WTC11 (cell line): ENCODE measurements around the gene ZNF439. TPM values are rescaled to one million over a fixed set of nuclear protein-coding genes. Genes with fewer than 3 reads are reported as not detected.
"Not testable (repeated sequence)": the region's sequence is repeated elsewhere in the genome, so short reads cannot be mapped to it uniquely, and the experiment has no call there.

Source experiments
- ATAC-seq: fragments of 200-7000 bp; cut with Tn5 transposase; 2 replicates; pipeline ENCODE4 v1.10.0; 2021; ENCODE audit warnings: mild to moderate bottlenecking, moderate library complexity
- CTCF ChIA-PET: fragments of 300-600 bp; sonication (Branson Sonifier 250); formaldehyde crosslinking; loops from one replicate; lab custom pipeline; 2021; ENCODE audit warnings: antibody characterized with exemption; lab: Charles Lee
- POLR2A ChIA-PET: fragments of 350-600 bp; sonication (Branson Sonifier 250); formaldehyde crosslinking; loops from one replicate; lab custom pipeline; 2021; ENCODE audit warnings: antibody characterized with exemption; lab: Charles Lee
- DNase-seq: peaks from one replicate; pipeline ENCODE4 v3.0.0; 2021; ENCODE audit warnings: low spot score
- H3K27ac Mint-ChIP-seq: 2 replicates; pipeline ENCODE4 v1.8.0; 2021; ENCODE audit warnings: mixed read lengths
- H3K27me3 Mint-ChIP-seq: 2 replicates; pipeline ENCODE4 v1.8.0; 2021; ENCODE audit warnings: low read depth, mild to moderate bottlenecking, moderate library complexity, mixed read lengths
- H3K36me3 Mint-ChIP-seq: 2 replicates; pipeline ENCODE4 v1.8.0; 2021; ENCODE audit warnings: mixed read lengths
- H3K4me1 Mint-ChIP-seq: 2 replicates; pipeline ENCODE4 v1.8.0; 2022; ENCODE audit warnings: mixed read lengths
- H3K4me3 Mint-ChIP-seq: 2 replicates; pipeline ENCODE4 v1.8.0; 2021; ENCODE audit warnings: mild to moderate bottlenecking, moderate library complexity, mixed read lengths
- H3K9me3 Mint-ChIP-seq: 2 replicates; pipeline ENCODE4 v1.8.0; 2021; ENCODE audit warnings: mixed read lengths
- AR ChIP-seq: fragments of 250-450 bp; sonication (Bioruptor Pico); IDR thresholded peaks from 2 replicates; pipeline ENCODE4 v1.9.0; 2021; ENCODE audit warnings: mild to moderate bottlenecking
- ATF1 ChIP-seq: sonication (generic); formaldehyde crosslinking; IDR thresholded peaks from 2 replicates; pipeline ENCODE4 v1.8.1; 2023; ENCODE audit warnings: mild to moderate bottlenecking, moderate library complexity, missing genetic modification reagents
- ATF3 ChIP-seq: sonication (generic); formaldehyde crosslinking; conservative IDR thresholded peaks from 2 replicates; pipeline ENCODE4 v1.8.1; 2022; ENCODE audit warnings: mild to moderate bottlenecking, missing genetic modification reagents
- ELF4 ChIP-seq: sonication (generic); formaldehyde crosslinking; IDR thresholded peaks from 2 replicates; pipeline ENCODE4 v1.8.1; 2022; ENCODE audit warnings: low read depth, mild to moderate bottlenecking, moderate library complexity, missing genetic modification reagents
- ESRRA ChIP-seq: sonication (generic); formaldehyde crosslinking; IDR thresholded peaks from 2 replicates; pipeline ENCODE4 v1.8.1; 2022; ENCODE audit warnings: mild to moderate bottlenecking, missing genetic modification reagents, borderline replicate concordance
- GABPB1 ChIP-seq: sonication (generic); formaldehyde crosslinking; IDR thresholded peaks from 2 replicates; pipeline ENCODE4 v1.8.1; 2023; ENCODE audit warnings: mild to moderate bottlenecking, missing genetic modification reagents
- HMGA2 ChIP-seq: fragments of 250-450 bp; sonication (Bioruptor Pico); IDR thresholded peaks from 2 replicates; pipeline ENCODE4 v1.4.0; 2021; ENCODE audit warnings: mild to moderate bottlenecking, moderate library complexity
- KAT7 ChIP-seq: sonication (generic); formaldehyde crosslinking; IDR thresholded peaks from 2 replicates; pipeline ENCODE4 v1.8.1; 2023; ENCODE audit warnings: missing genetic modification reagents, mild to moderate bottlenecking, borderline replicate concordance
- MYBL2 ChIP-seq: sonication (generic); formaldehyde crosslinking; IDR thresholded peaks from 2 replicates; pipeline ENCODE4 v1.8.1; 2023; ENCODE audit warnings: mild to moderate bottlenecking, moderate library complexity, missing genetic modification reagents
- NFYB ChIP-seq: sonication (generic); formaldehyde crosslinking; conservative IDR thresholded peaks from 2 replicates; pipeline ENCODE4 v1.8.0; 2022; ENCODE audit warnings: low read depth, missing genetic modification reagents
- RORB ChIP-seq: fragments of 250-450 bp; sonication (Bioruptor Pico); IDR thresholded peaks from 2 replicates; pipeline ENCODE4 v1.9.0; 2021; ENCODE audit warnings: mild to moderate bottlenecking
- SMAD4 ChIP-seq: sonication (generic); formaldehyde crosslinking; IDR thresholded peaks from 2 replicates; pipeline ENCODE4 v1.8.0; 2022; ENCODE audit warnings: mild to moderate bottlenecking, missing genetic modification reagents
- SP1 ChIP-seq: sonication (generic); formaldehyde crosslinking; conservative IDR thresholded peaks from 2 replicates; pipeline ENCODE4 v1.8.1; 2022; ENCODE audit warnings: missing genetic modification reagents
- TEAD4 ChIP-seq: sonication (generic); formaldehyde crosslinking; IDR thresholded peaks from 2 replicates; pipeline ENCODE4 v1.8.0; 2022; ENCODE audit warnings: mild to moderate bottlenecking, missing genetic modification reagents
- TP53 ChIP-seq: sonication (generic); formaldehyde crosslinking; IDR thresholded peaks from 2 replicates; pipeline ENCODE4 v1.8.1; 2023; ENCODE audit warnings: mild to moderate bottlenecking, missing genetic modification reagents
- ZNF121 ChIP-seq: sonication (generic); formaldehyde crosslinking; IDR thresholded peaks from 2 replicates; pipeline ENCODE4 v1.8.0; 2023; ENCODE audit warnings: missing genetic modification reagents
- ZNF138 ChIP-seq: sonication (generic); formaldehyde crosslinking; conservative IDR thresholded peaks from 2 replicates; pipeline ENCODE4 v1.8.1; 2022; ENCODE audit warnings: mild to moderate bottlenecking, moderate library complexity, missing genetic modification reagents
- ZNF317 ChIP-seq: sonication (generic); formaldehyde crosslinking; IDR thresholded peaks from 2 replicates; pipeline ENCODE4 v1.8.1; 2023; ENCODE audit warnings: low read depth, mild to moderate bottlenecking, moderate library complexity, missing genetic modification reagents, borderline replicate concordance
- ZNF423 ChIP-seq: fragments of 250-450 bp; sonication (Bioruptor Pico); IDR thresholded peaks from 2 replicates; pipeline ENCODE4 v2.1.2; 2022; ENCODE audit warnings: mild to moderate bottlenecking, moderate library complexity
- total RNA-seq: library from RNA; stranded (reverse); gene quantifications from 3 replicates; pipeline ENCODE4 v1.2.3, GENCODE V29; 2021
- TF ChIP-seq, protein P1 (sequence below): fragments of 250-450 bp; sonication (Bioruptor Pico); IDR thresholded peaks from 2 replicates; pipeline ENCODE4 v1.9.0; 2021; ENCODE audit warnings: mild to moderate bottlenecking, borderline replicate concordance
- TF ChIP-seq, protein P2 (sequence below): sonication (generic); formaldehyde crosslinking; IDR thresholded peaks from 2 replicates; pipeline ENCODE4 v1.8.1; 2022; ENCODE audit warnings: mild to moderate bottlenecking, moderate library complexity, missing genetic modification reagents
- TF ChIP-seq, protein P3 (sequence below): fragments of 200-600 bp; IDR thresholded peaks from 2 replicates; pipeline ENCODE4 v1.8.0; 2022; ENCODE audit warnings: antibody characterized with exemption
- TF ChIP-seq, protein P4 (sequence below): sonication (generic); formaldehyde crosslinking; IDR thresholded peaks from 2 replicates; pipeline ENCODE4 v1.8.0; 2022; ENCODE audit warnings: mild to moderate bottlenecking, missing genetic modification reagents

Gene ZNF439
- total RNA-seq, 1 experiment from 2014 or later, result 5.7 TPM

GRCh38 chr19:11902228-11902627 lies 53.7 kb downstream of the ZNF439 start:
- DNase-seq, result no peak
- no peak for ATAC-seq
- H3K27ac Mint-ChIP-seq, result no peak overlapping the region
- peaks cover 33% of the 10 kb centered on the region for H3K27me3 Mint-ChIP-seq
- peaks cover 78% of the 10 kb centered on the region for H3K9me3 Mint-ChIP-seq
- no peak overlapping the region for H3K4me3 Mint-ChIP-seq
- H3K4me1 Mint-ChIP-seq, result no peaks in the 10 kb centered on the region
- TF ChIP-seq, protein P1, sequence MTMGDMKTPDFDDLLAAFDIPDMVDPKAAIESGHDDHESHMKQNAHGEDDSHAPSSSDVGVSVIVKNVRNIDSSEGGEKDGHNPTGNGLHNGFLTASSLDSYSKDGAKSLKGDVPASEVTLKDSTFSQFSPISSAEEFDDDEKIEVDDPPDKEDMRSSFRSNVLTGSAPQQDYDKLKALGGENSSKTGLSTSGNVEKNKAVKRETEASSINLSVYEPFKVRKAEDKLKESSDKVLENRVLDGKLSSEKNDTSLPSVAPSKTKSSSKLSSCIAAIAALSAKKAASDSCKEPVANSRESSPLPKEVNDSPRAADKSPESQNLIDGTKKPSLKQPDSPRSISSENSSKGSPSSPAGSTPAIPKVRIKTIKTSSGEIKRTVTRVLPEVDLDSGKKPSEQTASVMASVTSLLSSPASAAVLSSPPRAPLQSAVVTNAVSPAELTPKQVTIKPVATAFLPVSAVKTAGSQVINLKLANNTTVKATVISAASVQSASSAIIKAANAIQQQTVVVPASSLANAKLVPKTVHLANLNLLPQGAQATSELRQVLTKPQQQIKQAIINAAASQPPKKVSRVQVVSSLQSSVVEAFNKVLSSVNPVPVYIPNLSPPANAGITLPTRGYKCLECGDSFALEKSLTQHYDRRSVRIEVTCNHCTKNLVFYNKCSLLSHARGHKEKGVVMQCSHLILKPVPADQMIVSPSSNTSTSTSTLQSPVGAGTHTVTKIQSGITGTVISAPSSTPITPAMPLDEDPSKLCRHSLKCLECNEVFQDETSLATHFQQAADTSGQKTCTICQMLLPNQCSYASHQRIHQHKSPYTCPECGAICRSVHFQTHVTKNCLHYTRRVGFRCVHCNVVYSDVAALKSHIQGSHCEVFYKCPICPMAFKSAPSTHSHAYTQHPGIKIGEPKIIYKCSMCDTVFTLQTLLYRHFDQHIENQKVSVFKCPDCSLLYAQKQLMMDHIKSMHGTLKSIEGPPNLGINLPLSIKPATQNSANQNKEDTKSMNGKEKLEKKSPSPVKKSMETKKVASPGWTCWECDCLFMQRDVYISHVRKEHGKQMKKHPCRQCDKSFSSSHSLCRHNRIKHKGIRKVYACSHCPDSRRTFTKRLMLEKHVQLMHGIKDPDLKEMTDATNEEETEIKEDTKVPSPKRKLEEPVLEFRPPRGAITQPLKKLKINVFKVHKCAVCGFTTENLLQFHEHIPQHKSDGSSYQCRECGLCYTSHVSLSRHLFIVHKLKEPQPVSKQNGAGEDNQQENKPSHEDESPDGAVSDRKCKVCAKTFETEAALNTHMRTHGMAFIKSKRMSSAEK (CRISPR knock-in tag), result no peak
- TF ChIP-seq SP1 (CRISPR knock-in tag) (no peak), HMGA2 (CRISPR knock-in tag) (no peak), ZNF121 (CRISPR knock-in tag) (no peak), KAT7 (CRISPR knock-in tag) (no peak), ZNF423 (CRISPR knock-in tag) (no peak), TEAD4 (CRISPR knock-in tag) (no peak), SMAD4 (no peak), ATF1 (no peak), ELF4 (no peak), GABPB1 (CRISPR knock-in tag) (no peak)
- TF ChIP-seq, protein P2, sequence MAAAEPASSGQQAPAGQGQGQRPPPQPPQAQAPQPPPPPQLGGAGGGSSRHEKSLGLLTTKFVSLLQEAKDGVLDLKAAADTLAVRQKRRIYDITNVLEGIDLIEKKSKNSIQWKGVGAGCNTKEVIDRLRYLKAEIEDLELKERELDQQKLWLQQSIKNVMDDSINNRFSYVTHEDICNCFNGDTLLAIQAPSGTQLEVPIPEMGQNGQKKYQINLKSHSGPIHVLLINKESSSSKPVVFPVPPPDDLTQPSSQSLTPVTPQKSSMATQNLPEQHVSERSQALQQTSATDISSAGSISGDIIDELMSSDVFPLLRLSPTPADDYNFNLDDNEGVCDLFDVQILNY (CRISPR knock-in tag), result no peak
- peaks cover 94% of the 10 kb centered on the region for H3K36me3 Mint-ChIP-seq
- ChIA-PET POLR2A (no interaction called here), CTCF (no interaction called here)

DNA sequence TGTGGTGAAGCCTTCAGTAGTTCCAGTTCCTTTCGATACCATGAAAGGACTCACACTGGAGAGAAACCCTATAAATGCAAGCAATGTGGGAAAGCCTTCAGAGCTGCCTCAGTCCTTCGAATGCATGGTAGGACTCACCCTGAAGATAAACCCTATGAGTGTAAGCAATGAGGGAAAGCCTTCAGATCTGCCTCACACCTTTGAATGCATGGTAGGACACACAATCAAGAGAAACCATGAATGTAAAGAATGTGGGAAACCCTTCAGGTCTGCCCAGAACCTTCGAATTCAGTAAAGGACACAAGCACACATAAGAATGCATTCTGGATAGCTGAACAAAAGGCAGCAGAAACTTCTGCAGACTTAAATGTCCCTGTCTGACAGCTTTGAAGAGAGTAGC lies 57.4 kb downstream of the ZNF439 start:
- peaks cover 87% of the 10 kb centered on the region for H3K9me3 Mint-ChIP-seq
- POLR2A ChIA-PET, result no interaction called here
- TF ChIP-seq TP53 (no peak), RORB (CRISPR knock-in tag) (no peak), ESRRA (CRISPR knock-in tag) (no peak), ZNF317 (CRISPR knock-in tag) (no peak), NFYB (no peak), AR (CRISPR knock-in tag) (no peak), ATF3 (CRISPR knock-in tag) (no peak), MYBL2 (no peak), ZNF138 (no peak)
- TF ChIP-seq, protein P3, sequence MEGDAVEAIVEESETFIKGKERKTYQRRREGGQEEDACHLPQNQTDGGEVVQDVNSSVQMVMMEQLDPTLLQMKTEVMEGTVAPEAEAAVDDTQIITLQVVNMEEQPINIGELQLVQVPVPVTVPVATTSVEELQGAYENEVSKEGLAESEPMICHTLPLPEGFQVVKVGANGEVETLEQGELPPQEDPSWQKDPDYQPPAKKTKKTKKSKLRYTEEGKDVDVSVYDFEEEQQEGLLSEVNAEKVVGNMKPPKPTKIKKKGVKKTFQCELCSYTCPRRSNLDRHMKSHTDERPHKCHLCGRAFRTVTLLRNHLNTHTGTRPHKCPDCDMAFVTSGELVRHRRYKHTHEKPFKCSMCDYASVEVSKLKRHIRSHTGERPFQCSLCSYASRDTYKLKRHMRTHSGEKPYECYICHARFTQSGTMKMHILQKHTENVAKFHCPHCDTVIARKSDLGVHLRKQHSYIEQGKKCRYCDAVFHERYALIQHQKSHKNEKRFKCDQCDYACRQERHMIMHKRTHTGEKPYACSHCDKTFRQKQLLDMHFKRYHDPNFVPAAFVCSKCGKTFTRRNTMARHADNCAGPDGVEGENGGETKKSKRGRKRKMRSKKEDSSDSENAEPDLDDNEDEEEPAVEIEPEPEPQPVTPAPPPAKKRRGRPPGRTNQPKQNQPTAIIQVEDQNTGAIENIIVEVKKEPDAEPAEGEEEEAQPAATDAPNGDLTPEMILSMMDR, result no peak
- TF ChIP-seq, protein P4, sequence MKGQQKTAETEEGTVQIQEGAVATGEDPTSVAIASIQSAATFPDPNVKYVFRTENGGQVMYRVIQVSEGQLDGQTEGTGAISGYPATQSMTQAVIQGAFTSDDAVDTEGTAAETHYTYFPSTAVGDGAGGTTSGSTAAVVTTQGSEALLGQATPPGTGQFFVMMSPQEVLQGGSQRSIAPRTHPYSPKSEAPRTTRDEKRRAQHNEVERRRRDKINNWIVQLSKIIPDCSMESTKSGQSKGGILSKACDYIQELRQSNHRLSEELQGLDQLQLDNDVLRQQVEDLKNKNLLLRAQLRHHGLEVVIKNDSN (CRISPR knock-in tag), result no peak
- TF ChIP-seq, all 79 proteins: peak for 0
- H3K4me3 Mint-ChIP-seq, result no peak overlapping the region
- no peak for ATAC-seq
- peaks cover 100% of the 10 kb centered on the region for H3K36me3 Mint-ChIP-seq
- CTCF ChIA-PET, result no interaction called here
- H3K27me3 Mint-ChIP-seq, result peaks cover 64% of the 10 kb centered on the region
- DNase-seq, result no peak
- no peaks in the 10 kb centered on the region for H3K4me1 Mint-ChIP-seq
- no peak overlapping the region for H3K27ac Mint-ChIP-seq

DNA sequence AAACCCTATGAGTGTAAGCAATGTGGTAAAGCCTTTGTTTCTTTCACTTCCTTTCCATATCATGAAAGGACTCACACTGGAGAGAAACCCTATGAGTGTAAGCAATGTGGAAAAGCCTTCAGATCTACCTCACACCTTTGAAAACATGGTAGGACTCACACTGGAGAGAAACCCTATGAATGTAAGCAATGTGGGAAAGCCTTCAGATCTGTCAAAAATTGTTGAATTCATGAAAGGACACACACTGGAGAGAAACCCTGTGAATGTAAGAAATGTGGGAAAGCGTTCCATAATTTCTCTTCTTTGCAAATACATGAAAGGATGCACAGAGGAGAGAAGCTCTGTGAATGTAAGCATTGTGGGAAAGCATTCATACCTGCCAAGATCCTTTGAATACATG lies 63.4 kb downstream of the ZNF439 start:
- H3K27me3 Mint-ChIP-seq, result peaks cover 54% of the 10 kb centered on the region
- DNase-seq, ATAC-seq, H3K4me3 Mint-ChIP-seq, H3K4me1 Mint-ChIP-seq, H3K27ac Mint-ChIP-seq, CTCF ChIA-PET, POLR2A ChIA-PET: not testable (repeated sequence)
- H3K9me3 Mint-ChIP-seq, result peaks cover 75% of the 10 kb centered on the region
- peaks cover 83% of the 10 kb centered on the region for H3K36me3 Mint-ChIP-seq
